ENCODE data around the gene HBA1.
"Not testable (repeated sequence)": the region's sequence is repeated elsewhere in the genome, so short reads cannot be mapped to it uniquely, and the experiment has no call there.

HBA1 gene

DNA sequence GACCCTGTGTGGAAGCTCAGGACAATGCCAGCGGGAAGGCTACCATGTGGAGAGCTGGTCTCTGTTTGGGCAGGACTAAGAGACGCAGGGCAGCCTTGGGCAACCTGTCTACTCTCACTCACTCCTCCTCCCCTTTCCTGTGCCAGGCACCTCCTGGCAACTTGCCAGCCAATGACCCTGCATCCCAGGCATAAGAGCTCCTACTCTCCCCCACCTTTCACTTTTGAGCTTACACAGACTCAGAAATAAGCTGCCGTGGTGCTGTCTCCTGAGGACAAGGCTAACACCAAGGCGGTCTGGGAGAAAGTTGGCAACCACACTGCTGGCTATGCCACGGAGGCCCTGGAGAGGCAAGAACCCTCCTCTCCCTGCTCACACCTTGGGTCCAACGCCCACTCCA, 8.1 kb upstream of the HBA1 start:
- TF ChIP-seq, protein P1, sequence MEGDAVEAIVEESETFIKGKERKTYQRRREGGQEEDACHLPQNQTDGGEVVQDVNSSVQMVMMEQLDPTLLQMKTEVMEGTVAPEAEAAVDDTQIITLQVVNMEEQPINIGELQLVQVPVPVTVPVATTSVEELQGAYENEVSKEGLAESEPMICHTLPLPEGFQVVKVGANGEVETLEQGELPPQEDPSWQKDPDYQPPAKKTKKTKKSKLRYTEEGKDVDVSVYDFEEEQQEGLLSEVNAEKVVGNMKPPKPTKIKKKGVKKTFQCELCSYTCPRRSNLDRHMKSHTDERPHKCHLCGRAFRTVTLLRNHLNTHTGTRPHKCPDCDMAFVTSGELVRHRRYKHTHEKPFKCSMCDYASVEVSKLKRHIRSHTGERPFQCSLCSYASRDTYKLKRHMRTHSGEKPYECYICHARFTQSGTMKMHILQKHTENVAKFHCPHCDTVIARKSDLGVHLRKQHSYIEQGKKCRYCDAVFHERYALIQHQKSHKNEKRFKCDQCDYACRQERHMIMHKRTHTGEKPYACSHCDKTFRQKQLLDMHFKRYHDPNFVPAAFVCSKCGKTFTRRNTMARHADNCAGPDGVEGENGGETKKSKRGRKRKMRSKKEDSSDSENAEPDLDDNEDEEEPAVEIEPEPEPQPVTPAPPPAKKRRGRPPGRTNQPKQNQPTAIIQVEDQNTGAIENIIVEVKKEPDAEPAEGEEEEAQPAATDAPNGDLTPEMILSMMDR (IDR thresholded peaks at IDR 0.05; ENCODE audit: low read depth, low read length) = no peak
- no peak overlapping the region for H3K4me3 ChIP-seq (ENCODE audit: low read depth, low read length)

DNA sequence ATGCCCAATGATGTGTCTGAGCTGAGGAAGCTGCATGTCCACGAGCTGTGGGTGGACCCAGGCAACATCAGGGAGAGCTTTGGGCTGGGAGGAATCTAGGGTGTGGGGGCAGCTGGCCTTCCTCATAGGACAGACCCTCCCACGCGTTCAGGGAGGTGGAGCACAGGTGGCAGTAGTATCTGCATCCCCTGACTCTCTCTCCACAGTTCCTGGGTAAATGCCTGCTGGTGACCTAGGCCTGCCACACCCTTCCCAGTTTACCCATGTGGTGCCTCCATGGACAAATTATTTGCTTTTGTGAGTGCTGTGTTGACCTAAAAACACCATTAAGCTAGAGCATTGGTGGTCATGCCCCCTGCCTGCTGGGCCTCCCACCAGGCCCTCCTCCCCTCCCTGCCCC, 7.5 kb upstream of the HBA1 start:
- H3K4me3 ChIP-seq (ENCODE audit: low read depth, low read length) = no peak overlapping the region

DNA sequence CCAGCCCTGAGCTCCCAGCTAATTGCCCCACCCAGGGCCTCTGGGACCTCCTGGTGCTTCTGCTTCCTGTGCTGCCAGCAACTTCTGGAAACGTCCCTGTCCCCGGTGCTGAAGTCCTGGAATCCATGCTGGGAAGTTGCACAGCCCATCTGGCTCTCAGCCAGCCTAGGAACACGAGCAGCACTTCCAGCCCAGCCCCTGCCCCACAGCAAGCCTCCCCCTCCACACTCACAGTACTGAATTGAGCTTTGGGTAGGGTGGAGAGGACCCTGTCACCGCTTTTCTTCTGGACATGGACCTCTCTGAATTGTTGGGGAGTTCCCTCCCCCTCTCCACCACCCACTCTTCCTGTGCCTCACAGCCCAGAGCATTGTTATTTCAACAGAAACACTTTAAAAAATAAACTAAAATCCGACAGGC, 6.4 kb upstream of the HBA1 start:
- H3K4me3 ChIP-seq (ENCODE audit: low read depth, low read length) = not testable (repeated sequence)

More for the DNA sequence above, 7.5 kb upstream of the HBA1 start:
- TF ChIP-seq, protein P1 (IDR thresholded peaks at IDR 0.05; ENCODE audit: low read depth, low read length) = no peak

DNA sequence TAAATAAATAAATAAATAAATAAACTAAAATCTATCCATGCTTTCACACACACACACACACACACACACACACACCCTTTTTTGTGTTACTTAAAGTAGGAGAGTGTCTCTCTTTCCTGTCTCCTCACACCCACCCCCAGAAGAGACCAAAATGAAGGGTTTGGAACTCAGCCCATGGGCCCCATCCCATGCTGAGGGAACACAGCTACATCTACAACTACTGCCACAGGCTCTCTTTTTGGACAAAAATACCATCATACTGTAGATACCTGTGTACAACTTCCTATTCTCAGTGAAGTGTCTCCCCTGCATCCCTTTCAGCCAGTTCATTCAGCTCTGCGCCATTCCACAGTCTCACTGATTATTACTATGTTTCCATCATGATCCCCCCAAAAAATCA, 5.7 kb upstream of the HBA1 start:
- TF ChIP-seq, protein P1 (IDR thresholded peaks at IDR 0.05; ENCODE audit: low read depth, low read length) = no peak
- no peak overlapping the region for H3K4me3 ChIP-seq (ENCODE audit: low read depth, low read length)

DNA sequence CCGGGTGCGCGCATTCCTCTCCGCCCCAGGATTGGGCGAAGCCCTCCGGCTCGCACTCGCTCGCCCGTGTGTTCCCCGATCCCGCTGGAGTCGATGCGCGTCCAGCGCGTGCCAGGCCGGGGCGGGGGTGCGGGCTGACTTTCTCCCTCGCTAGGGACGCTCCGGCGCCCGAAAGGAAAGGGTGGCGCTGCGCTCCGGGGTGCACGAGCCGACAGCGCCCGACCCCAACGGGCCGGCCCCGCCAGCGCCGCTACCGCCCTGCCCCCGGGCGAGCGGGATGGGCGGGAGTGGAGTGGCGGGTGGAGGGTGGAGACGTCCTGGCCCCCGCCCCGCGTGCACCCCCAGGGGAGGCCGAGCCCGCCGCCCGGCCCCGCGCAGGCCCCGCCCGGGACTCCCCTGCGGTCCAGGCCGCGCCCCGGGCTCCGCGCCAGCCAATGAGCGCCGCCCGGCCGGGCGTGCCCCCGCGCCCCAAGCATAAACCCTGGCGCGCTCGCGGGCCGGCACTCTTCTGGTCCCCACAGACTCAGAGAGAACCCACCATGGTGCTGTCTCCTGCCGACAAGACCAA, 4.0 kb upstream of the HBA1 start, which contains the start of gene HBA2:
HBA2 (plus strand) TSS at position 503 of the 568 bp plus-strand sequence; CDS start at position 540, 37 bp downstream.
- H3K4me3 ChIP-seq (ENCODE audit: low read depth, low read length) = not testable (repeated sequence)

DNA sequence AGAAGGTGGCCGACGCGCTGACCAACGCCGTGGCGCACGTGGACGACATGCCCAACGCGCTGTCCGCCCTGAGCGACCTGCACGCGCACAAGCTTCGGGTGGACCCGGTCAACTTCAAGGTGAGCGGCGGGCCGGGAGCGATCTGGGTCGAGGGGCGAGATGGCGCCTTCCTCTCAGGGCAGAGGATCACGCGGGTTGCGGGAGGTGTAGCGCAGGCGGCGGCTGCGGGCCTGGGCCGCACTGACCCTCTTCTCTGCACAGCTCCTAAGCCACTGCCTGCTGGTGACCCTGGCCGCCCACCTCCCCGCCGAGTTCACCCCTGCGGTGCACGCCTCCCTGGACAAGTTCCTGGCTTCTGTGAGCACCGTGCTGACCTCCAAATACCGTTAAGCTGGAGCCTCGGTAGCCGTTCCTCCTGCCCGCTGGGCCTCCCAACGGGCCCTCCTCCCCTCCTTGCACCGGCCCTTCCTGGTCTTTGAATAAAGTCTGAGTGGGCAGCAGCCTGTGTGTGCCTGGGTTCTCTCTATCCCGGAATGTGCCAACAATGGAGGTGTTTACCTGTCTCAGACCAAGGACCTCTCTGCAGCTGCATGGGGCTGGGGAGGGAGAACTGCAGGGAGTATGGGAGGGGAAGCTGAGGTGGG, 3.1 kb upstream of the HBA1 start:
- H3K4me3 ChIP-seq (ENCODE audit: low read depth, low read length) = not testable (repeated sequence)

DNA sequence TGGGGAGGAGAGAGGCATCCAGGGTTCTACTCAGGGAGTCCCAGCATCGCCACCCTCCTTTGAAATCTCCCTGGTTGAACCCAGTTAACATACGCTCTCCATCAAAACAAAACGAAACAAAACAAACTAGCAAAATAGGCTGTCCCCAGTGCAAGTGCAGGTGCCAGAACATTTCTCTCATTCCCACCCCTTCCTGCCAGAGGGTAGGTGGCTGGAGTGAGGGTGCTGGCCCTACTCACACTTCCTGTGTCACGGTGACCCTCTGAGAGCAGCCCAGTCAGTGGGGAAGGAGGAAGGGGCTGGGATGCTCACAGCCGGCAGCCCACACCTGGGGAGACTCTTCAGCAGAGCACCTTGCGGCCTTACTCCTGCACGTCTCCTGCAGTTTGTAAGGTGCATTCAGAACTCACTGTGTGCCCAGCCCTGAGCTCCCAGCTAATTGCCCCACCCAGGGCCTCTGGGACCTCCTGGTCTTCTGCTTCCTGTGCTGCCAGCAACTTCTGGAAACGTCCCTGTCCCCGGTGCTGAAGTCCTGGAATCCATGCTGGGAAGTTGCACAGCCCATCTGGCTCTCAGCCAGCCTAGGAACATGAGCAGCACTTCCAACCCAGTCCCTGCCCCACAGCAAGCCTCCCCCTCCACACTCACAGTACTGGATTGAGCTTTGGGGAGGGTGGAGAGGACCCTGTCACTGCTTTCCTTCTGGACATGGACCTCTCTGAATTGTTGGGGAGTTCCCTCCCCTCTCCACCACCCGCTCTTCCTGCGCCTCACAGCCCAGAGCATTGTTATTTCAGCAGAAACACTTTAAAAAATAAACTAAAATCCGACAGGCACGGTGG, 2.3 kb upstream of the HBA1 start:
- not testable (repeated sequence) for H3K4me3 ChIP-seq (ENCODE audit: low read depth, low read length)

DNA sequence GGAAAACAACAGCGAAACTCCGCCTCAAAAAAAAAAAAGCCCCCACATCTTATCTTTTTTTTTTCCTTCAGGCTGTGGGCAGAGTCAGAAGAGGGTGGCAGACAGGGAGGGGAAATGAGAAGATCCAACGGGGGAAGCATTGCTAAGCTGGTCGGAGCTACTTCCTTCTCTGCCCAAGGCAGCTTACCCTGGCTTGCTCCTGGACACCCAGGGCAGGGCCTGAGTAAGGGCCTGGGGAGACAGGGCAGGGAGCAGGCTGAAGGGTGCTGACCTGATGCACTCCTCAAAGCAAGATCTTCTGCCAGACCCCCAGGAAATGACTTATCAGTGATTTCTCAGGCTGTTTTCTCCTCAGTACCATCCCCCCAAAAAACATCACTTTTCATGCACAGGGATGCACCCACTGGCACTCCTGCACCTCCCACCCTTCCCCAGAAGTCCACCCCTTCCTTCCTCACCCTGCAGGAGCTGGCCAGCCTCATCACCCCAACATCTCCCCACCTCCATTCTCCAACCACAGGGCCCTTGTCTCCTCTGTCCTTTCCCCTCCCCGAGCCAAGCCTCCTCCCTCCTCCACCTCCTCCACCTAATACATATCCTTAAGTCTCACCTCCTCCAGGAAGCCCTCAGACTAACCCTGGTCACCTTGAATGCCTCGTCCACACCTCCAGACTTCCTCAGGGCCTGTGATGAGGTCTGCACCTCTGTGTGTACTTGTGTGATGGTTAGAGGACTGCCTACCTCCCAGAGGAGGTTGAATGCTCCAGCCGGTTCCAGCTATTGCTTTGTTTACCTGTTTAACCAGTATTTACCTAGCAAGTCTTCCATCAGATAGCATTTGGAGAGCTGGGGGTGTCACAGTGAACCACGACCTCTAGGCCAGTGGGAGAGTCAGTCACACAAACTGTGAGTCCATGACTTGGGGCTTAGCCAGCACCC, 1.2 kb upstream of the HBA1 start:
- H3K4me3 ChIP-seq (ENCODE audit: low read depth, low read length) = no peak overlapping the region
- TF ChIP-seq, protein P1 (IDR thresholded peaks at IDR 0.05; ENCODE audit: low read depth, low read length) = no peak

DNA sequence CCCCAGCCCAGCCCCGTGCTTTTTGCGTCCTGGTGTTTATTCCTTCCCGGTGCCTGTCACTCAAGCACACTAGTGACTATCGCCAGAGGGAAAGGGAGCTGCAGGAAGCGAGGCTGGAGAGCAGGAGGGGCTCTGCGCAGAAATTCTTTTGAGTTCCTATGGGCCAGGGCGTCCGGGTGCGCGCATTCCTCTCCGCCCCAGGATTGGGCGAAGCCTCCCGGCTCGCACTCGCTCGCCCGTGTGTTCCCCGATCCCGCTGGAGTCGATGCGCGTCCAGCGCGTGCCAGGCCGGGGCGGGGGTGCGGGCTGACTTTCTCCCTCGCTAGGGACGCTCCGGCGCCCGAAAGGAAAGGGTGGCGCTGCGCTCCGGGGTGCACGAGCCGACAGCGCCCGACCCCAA, 474 bp upstream of the HBA1 start:
- H3K4me3 ChIP-seq (ENCODE audit: low read depth, low read length) = not testable (repeated sequence)

Data from WI38 (cell line).